Ascending aorta (tissue), 2 donors: ENCODE results near the gene KRIT1. TPM values are rescaled to one million over a fixed set of nuclear protein-coding genes. Genes with fewer than 3 reads are reported as not detected.

Source experiments
- DNase-seq, 2 donors: peaks; one replicate each; pipeline ENCODE4 v3.0.0-alpha.2; 2019; ENCODE audit warnings: low spot score in 2 of 2
- H3K27ac ChIP-seq, 2 donors: fragments of 200-600 bp; sonication (generic); one replicate each; pipeline ENCODE4 v1.5.1; 2016 to 2017; ENCODE audit warnings: mild to moderate bottlenecking in 1 of 2
- H3K27me3 ChIP-seq: fragments of 200-600 bp; sonication (generic); one replicate; pipeline ENCODE4 v1.5.1; 2017
- H3K36me3 ChIP-seq, 2 donors: fragments of 200-600 bp; sonication (generic); one replicate each; pipeline ENCODE4 v1.5.1; 2016
- H3K4me1 ChIP-seq, 2 donors: fragments of 200-600 bp; sonication (generic); one replicate each; pipeline ENCODE4 v1.5.1; 2016 to 2017; ENCODE audit warnings: mild to moderate bottlenecking in 1 of 2
- H3K4me3 ChIP-seq, 2 donors: fragments of 200-600 bp; sonication (generic); one replicate each; pipeline ENCODE4 v1.5.1; 2016 to 2017; ENCODE audit warnings: mild to moderate bottlenecking in 1 of 2
- H3K9me3 ChIP-seq, 2 donors: fragments of 200-600 bp; sonication (generic); one replicate each; pipeline ENCODE4 v1.5.1; 2016
- CTCF ChIP-seq, 3 experiments: fragments of 200-600 bp in 2 of 3; fragments of 450-650 bp in 1 of 3; sonication (generic) in 2 of 3; IDR thresholded peaks; one replicate each; pipeline ENCODE4 v1.5.1; 2016 to 2019; ENCODE audit warnings: antibody characterized with exemption in 3 of 3, mild to moderate bottlenecking in 1 of 3, moderate library complexity in 1 of 3
- intact Hi-C: fragments of 100-400 bp; cut with DNase I; formaldehyde crosslinking; loops from one replicate; pipeline ENCODE4 v1.15.1; 2023
- total RNA-seq: library from RNA; depleted of rRNA; stranded (reverse); fragments of >200 nt; gene quantifications from one replicate; pipeline ENCODE4 v1.1.0, GENCODE V29; 2016

Gene KRIT1
- total RNA-seq, 1 donor from 2014 or later, result 66.1 TPM

GRCh38 chr7:92228100-92228499, 17.6 kb downstream of the KRIT1 start:
- intact Hi-C loops, result no loop called here
- H3K9me3 ChIP-seq, result no peaks in the 10 kb centered on the region
- TF ChIP-seq CTCF (IDR thresholded peaks at IDR 0.05), result no peak
- H3K36me3 ChIP-seq, result peaks cover 38 to 67% of the 10 kb centered on the region in 2 donors
- H3K27ac ChIP-seq, result no peak overlapping the region
- no peaks in the 10 kb centered on the region for H3K27me3 ChIP-seq
- DNase-seq, result no peak
- no peak overlapping the region for H3K4me3 ChIP-seq
- no peaks in the 10 kb centered on the region for H3K4me1 ChIP-seq

- Histone ChIP-seq H3K27me3 (no peaks in the 10 kb centered on the region), H3K4me1 (no peaks in the 10 kb centered on the region), H3K36me3 (peaks cover 47 to 60% of the 10 kb centered on the region in 2 donors), H3K9me3 (no peaks in the 10 kb centered on the region), H3K27ac (no peak overlapping the region), H3K4me3 (no peak overlapping the region)
- no peak for DNase-seq
- TF ChIP-seq CTCF (IDR thresholded peaks at IDR 0.05), result no peak
- intact Hi-C loops, result no loop called here
Measured at GRCh38 chr7:92226981-92227380, 18.7 kb downstream of the KRIT1 start.

- Histone ChIP-seq H3K4me1 (no peaks in the 10 kb centered on the region), H3K9me3 (no peaks in the 10 kb centered on the region)
- intact Hi-C loops, result no loop called here
Measured at GRCh38 chr7:92221766-92222165, 23.9 kb downstream of the KRIT1 start.

GRCh38 chr7:92206672-92207071, 39.0 kb downstream of the KRIT1 start:
- Histone ChIP-seq H3K4me1 (no peaks in the 10 kb centered on the region), H3K36me3 (peaks cover 22 to 88% of the 10 kb centered on the region in 2 donors), H3K9me3 (peaks cover 6 to 9% of the 10 kb centered on the region in 2 donors), H3K27ac (no peak overlapping the region), H3K27me3 (no peaks in the 10 kb centered on the region), H3K4me3 (no peak overlapping the region)
- TF ChIP-seq CTCF (IDR thresholded peaks at IDR 0.05), result no peak
- intact Hi-C loops, result no loop called here
- DNase-seq, result no peak

More at GRCh38 chr7:92221766-92222165, 23.9 kb downstream of the KRIT1 start:
- no peak overlapping the region for H3K27ac ChIP-seq
- peaks cover 65 to 80% of the 10 kb centered on the region in 2 donors for H3K36me3 ChIP-seq
- TF ChIP-seq CTCF (IDR thresholded peaks at IDR 0.05), result no peak
- no peak for DNase-seq
- H3K27me3 ChIP-seq, result no peaks in the 10 kb centered on the region
- no peak overlapping the region for H3K4me3 ChIP-seq

- Histone ChIP-seq H3K27ac (no peak overlapping the region), H3K36me3 (peaks cover 22 to 86% of the 10 kb centered on the region in 2 donors), H3K4me1 (no peaks in the 10 kb centered on the region), H3K4me3 (no peak overlapping the region), H3K9me3 (peaks cover 6 to 9% of the 10 kb centered on the region in 2 donors), H3K27me3 (no peaks in the 10 kb centered on the region)
- no peak for DNase-seq
- intact Hi-C loops, result no loop called here
- TF ChIP-seq CTCF (IDR thresholded peaks at IDR 0.05), result no peak
Measured at GRCh38 chr7:92205987-92206386, 39.7 kb downstream of the KRIT1 start.

- H3K9me3 ChIP-seq, result no peaks in the 10 kb centered on the region
- H3K27me3 ChIP-seq, result no peaks in the 10 kb centered on the region
- no peak for TF ChIP-seq CTCF (IDR thresholded peaks at IDR 0.05)
- no peak overlapping the region for H3K4me3 ChIP-seq
- H3K27ac ChIP-seq, result no peak overlapping the region
- no peak for DNase-seq
- intact Hi-C loops, result no loop called here
- H3K36me3 ChIP-seq, result peaks cover 20 to 63% of the 10 kb centered on the region in 2 donors
- H3K4me1 ChIP-seq, result no peaks in the 10 kb centered on the region
Measured at GRCh38 chr7:92200791-92201190, 44.9 kb downstream of the KRIT1 start.
